Mesenchymal stem cell (in vitro differentiated cells and primary cell): Measurements from ENCODE around the gene PDE7B.

Experiments
- DNase-seq: peaks from one replicate; pipeline ENCODE4 v3.0.0-alpha.2; 2013
- H2AFZ ChIP-seq: one replicate; pipeline ENCODE4 v1.6.1; 2013; ENCODE audit warnings: low read depth, mild to moderate bottlenecking, control low read depth, inconsistent platforms, low read length, moderate library complexity
- H2AK5ac ChIP-seq: 2 replicates; pipeline ENCODE4 v1.6.1; 2013; ENCODE audit warnings: low read length, moderate library complexity, mild to moderate bottlenecking, inconsistent platforms; ENCODE audit not compliant: severe bottlenecking
- H2BK120ac ChIP-seq: one replicate; pipeline ENCODE4 v1.6.1; 2013; ENCODE audit warnings: low read depth, mild to moderate bottlenecking, inconsistent platforms, low read length, moderate library complexity
- H2BK12ac ChIP-seq, 2 experiments: one replicate each; pipeline ENCODE4 v1.6.1; 2013; ENCODE audit warnings: inconsistent platforms in 2 of 2, low read length in 2 of 2, mild to moderate bottlenecking in 2 of 2, moderate library complexity in 2 of 2, control low read depth in 1 of 2
- H2BK15ac ChIP-seq: one replicate; pipeline ENCODE4 v1.6.1; 2013; ENCODE audit warnings: mild to moderate bottlenecking, low read depth, inconsistent platforms; ENCODE audit not compliant: poor library complexity, severe bottlenecking
- H2BK5ac ChIP-seq: 2 replicates; pipeline ENCODE4 v1.6.1; 2013; ENCODE audit warnings: low read depth, mild to moderate bottlenecking, low read length, control low read depth, inconsistent platforms; ENCODE audit not compliant: poor library complexity, severe bottlenecking
- H3K14ac ChIP-seq, 2 experiments: one replicate each; pipeline ENCODE4 v1.6.1; 2013; ENCODE audit warnings: inconsistent platforms in 2 of 2, low read length in 2 of 2, control low read depth in 1 of 2, mild to moderate bottlenecking in 1 of 2, moderate library complexity in 1 of 2
- H3K18ac ChIP-seq, 2 experiments: one replicate each; pipeline ENCODE4 v1.6.1; 2013; ENCODE audit warnings: inconsistent platforms in 2 of 2, low read length in 2 of 2, control low read depth in 1 of 2, low read depth in 1 of 2, mild to moderate bottlenecking in 1 of 2
- H3K23ac ChIP-seq, 2 experiments: one replicate each; pipeline ENCODE4 v1.6.1; 2013; ENCODE audit warnings: inconsistent platforms in 2 of 2, low read length in 2 of 2, mild to moderate bottlenecking in 2 of 2, moderate library complexity in 2 of 2, control low read depth in 1 of 2
- H3K27ac ChIP-seq: 2 replicates; pipeline ENCODE4 v1.5.1; 2013; ENCODE audit warnings: mild to moderate bottlenecking, moderate library complexity, low read length, control low read depth, inconsistent platforms; ENCODE audit not compliant: poor library complexity, severe bottlenecking
- H3K27me3 ChIP-seq, 2 experiments: 2 replicates each; pipeline versions ENCODE4 v1.6.1 to v1.7.0; 2013; ENCODE audit warnings: low read length in 2 of 2, mild to moderate bottlenecking in 2 of 2, moderate library complexity in 2 of 2, control low read depth in 1 of 2, inconsistent platforms in 1 of 2; ENCODE audit not compliant: control insufficient read depth in 1 of 2, insufficient read depth in 1 of 2
- H3K36me3 ChIP-seq, 2 experiments: 2 replicates each; pipeline versions ENCODE4 v1.6.1 to v1.7.0; 2013; ENCODE audit warnings: low read length in 2 of 2, control low read depth in 1 of 2, inconsistent platforms in 1 of 2, low read depth in 1 of 2, mild to moderate bottlenecking in 1 of 2; ENCODE audit not compliant: insufficient read depth in 2 of 2, control insufficient read depth in 1 of 2
- H3K4ac ChIP-seq, 2 experiments: one replicate each; pipeline ENCODE4 v1.6.1; 2013; ENCODE audit warnings: inconsistent platforms in 2 of 2, low read length in 2 of 2, mild to moderate bottlenecking in 2 of 2, moderate library complexity in 2 of 2, control low read depth in 1 of 2, low read depth in 1 of 2
- H3K4me1 ChIP-seq: 2 replicates; pipeline ENCODE4 v1.6.1; 2013; ENCODE audit warnings: low read depth, low read length, control low read depth; ENCODE audit not compliant: control insufficient read depth, insufficient read depth
- H3K4me2 ChIP-seq: 2 replicates; pipeline ENCODE4 v1.6.1; 2013; ENCODE audit warnings: low read length, mild to moderate bottlenecking, inconsistent platforms; ENCODE audit not compliant: poor library complexity, severe bottlenecking
- H3K4me3 ChIP-seq, 2 experiments: 2 replicates each; pipeline versions ENCODE4 v1.5.1 to v1.7.0; 2013; ENCODE audit warnings: low read length in 2 of 2, mild to moderate bottlenecking in 2 of 2, control low read depth in 1 of 2, low read depth in 1 of 2; ENCODE audit not compliant: insufficient read depth in 1 of 2
- H3K79me1 ChIP-seq: replicated peaks from 2 replicates; pipeline ENCODE4 v1.6.1; 2013; ENCODE audit warnings: mild to moderate bottlenecking, control low read depth, low read length, inconsistent platforms; ENCODE audit not compliant: poor library complexity, severe bottlenecking
- H3K9ac ChIP-seq: 2 replicates; pipeline ENCODE4 v1.7.0; 2013; ENCODE audit warnings: mild to moderate bottlenecking, low read length, moderate library complexity
- H3K9me3 ChIP-seq: 2 replicates; pipeline ENCODE4 v1.7.0; 2013; ENCODE audit warnings: mild to moderate bottlenecking, low read length; ENCODE audit not compliant: control insufficient read depth
- H4K8ac ChIP-seq: one replicate; pipeline ENCODE4 v1.6.1; 2013; ENCODE audit warnings: inconsistent platforms, mild to moderate bottlenecking, low read length, moderate library complexity
- H4K91ac ChIP-seq: one replicate; pipeline ENCODE4 v1.6.1; 2013; ENCODE audit warnings: mild to moderate bottlenecking, low read length, inconsistent platforms
- WGBS: methylation state at CpG from one replicate; pipeline ENCODE4 v1.1.7; 2013; ENCODE audit warnings: mixed read lengths; 5-methylcytosine and 5-hydroxymethylcytosine counted together

Gene PDE7B

DNA sequence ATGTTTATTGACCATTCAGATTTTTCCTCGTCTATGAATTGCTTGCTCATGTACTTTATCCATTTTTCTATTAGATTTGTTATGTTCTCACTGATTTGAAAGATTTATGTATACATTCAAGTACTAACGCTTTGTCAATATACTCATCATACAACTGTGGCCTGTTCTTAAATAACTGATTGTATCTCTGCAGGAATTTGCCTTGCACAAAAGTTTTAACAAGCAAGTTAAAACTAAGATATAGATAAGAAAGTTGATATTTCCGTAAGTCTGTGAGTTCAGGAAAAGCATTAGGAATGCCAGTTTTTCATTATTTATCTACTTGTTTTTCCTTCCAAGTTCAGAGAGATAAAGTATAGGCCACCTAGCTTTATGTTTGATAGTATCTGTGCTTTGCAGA, 95.2 kb downstream of the PDE7B start:
- Histone ChIP-seq H2AK5ac (no peak overlapping the region), H3K27ac (no peak overlapping the region), H2AFZ (no peak overlapping the region), H3K27me3 (no peaks in the 10 kb centered on the region), H3K4ac (no peak overlapping the region), H3K79me1 (no peaks in the 10 kb centered on the region), H3K14ac (no peak overlapping the region), H3K4me2 (no peak overlapping the region), H3K9me3 (no peaks in the 10 kb centered on the region), H3K4me3 (no peak overlapping the region), H4K91ac (no peak overlapping the region), H3K9ac (no peak overlapping the region), H4K8ac (no peak overlapping the region), H2BK5ac (no peak overlapping the region), H3K23ac (no peak overlapping the region), H2BK120ac (no peak overlapping the region), H3K36me3 (no peaks in the 10 kb centered on the region), H2BK12ac (no peak overlapping the region), H3K4me1 (no peaks in the 10 kb centered on the region), H3K18ac (no peak overlapping the region), H2BK15ac (no peak overlapping the region)
- WGBS: 60% methylated on average over 1 of the region's 3 CpGs
- no peak for DNase-seq

DNA sequence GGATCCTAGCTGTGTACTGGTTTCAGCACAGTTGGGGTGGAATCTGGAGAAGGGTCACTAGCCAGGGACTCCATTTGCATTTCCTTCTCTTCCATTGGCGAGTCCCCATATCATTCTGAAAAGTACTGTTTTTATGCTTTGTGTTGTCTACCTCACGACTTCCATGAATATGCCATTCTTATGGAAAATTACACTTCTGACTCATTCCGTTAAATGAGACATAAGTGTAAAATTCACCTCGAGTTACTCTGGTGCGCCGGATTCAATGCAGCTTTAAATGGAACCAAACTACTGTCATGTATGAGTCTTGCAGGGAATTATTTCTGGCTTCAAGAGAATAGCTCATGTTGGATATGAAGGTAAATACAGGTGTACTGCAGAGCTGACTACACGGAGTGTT, 99.2 kb downstream of the PDE7B start:
- Histone ChIP-seq H3K36me3 (no peaks in the 10 kb centered on the region), H3K4me2 (no peak overlapping the region), H3K4me3 (no peak overlapping the region), H2BK15ac (no peak overlapping the region), H3K79me1 (no peaks in the 10 kb centered on the region), H2BK5ac (no peak overlapping the region), H2BK12ac (no peak overlapping the region), H3K27me3 (no peaks in the 10 kb centered on the region), H4K8ac (no peak overlapping the region), H3K18ac (no peak overlapping the region), H2AK5ac (no peak overlapping the region), H3K9me3 (no peaks in the 10 kb centered on the region), H3K4me1 (no peaks in the 10 kb centered on the region), H3K14ac (no peak overlapping the region), H4K91ac (no peak overlapping the region), H2BK120ac (no peak overlapping the region), H3K27ac (no peak overlapping the region), H3K4ac (no peak overlapping the region), H2AFZ (no peak overlapping the region), H3K23ac (no peak overlapping the region), H3K9ac (no peak overlapping the region)
- WGBS: 81% methylated on average over 6 of the region's 7 CpGs
- DNase-seq: no peak

DNA sequence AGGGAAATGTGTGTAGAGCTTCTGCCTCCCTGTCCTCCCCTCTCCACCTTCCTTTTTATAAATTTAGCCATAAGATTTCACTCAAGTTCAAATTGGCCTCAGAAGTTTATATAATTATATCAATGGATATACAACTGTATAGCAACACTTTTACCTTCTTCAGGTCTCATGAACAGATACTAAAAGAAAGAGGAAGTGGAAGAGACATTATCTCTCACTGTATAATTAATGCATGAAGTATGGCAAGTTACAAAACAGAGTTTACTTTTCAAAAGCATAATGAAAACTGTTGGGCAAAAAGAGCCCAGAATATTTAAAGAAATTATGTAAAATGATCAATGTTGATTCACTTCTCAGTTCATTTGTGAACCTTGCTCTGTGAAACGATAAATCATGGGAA, 99.7 kb downstream of the PDE7B start:
- Histone ChIP-seq H4K8ac (no peak overlapping the region), H3K23ac (no peak overlapping the region), H3K4me3 (no peak overlapping the region), H3K9me3 (no peaks in the 10 kb centered on the region), H3K14ac (no peak overlapping the region), H2AFZ (no peak overlapping the region), H3K27me3 (no peaks in the 10 kb centered on the region), H4K91ac (no peak overlapping the region), H3K4me1 (no peaks in the 10 kb centered on the region), H2AK5ac (no peak overlapping the region), H3K79me1 (no peaks in the 10 kb centered on the region), H3K18ac (no peak overlapping the region), H3K4ac (no peak overlapping the region), H2BK15ac (no peak overlapping the region), H3K36me3 (no peaks in the 10 kb centered on the region), H2BK120ac (no peak overlapping the region), H2BK12ac (no peak overlapping the region), H3K4me2 (no peak overlapping the region), H2BK5ac (no peak overlapping the region), H3K27ac (no peak overlapping the region), H3K9ac (no peak overlapping the region)
- WGBS: no CpG with 5 or more reads among the region's 1 CpG
- no peak for DNase-seq

DNA sequence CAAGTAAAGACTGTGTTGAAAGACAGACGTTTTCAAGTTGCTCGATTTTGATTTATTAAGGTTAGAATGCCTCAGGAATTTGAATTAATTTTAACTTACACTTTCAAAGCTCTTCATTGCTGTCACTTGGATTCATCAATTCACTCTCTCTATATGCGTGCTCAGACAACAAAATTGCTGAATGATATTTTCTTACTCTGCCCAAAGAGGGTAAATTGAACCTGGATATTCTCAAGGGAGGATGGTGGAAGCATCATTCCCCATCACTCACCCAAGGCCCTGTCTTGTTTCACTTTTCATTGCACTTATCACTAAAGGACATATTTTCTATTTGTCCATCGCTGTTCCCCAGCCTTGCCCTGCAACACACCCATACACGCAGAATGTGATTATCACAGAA, 102.3 kb downstream of the PDE7B start:
- Histone ChIP-seq H2BK5ac (no peak overlapping the region), H3K4me2 (no peak overlapping the region), H3K79me1 (no peaks in the 10 kb centered on the region), H3K18ac (no peak overlapping the region), H2BK15ac (no peak overlapping the region), H3K4ac (no peak overlapping the region), H3K9ac (no peak overlapping the region), H2AFZ (no peak overlapping the region), H3K36me3 (no peaks in the 10 kb centered on the region), H4K91ac (no peak overlapping the region), H4K8ac (no peak overlapping the region), H2BK12ac (no peak overlapping the region), H2BK120ac (no peak overlapping the region), H3K14ac (no peak overlapping the region), H2AK5ac (no peak overlapping the region), H3K27me3 (no peaks in the 10 kb centered on the region), H3K27ac (no peak overlapping the region), H3K9me3 (no peaks in the 10 kb centered on the region), H3K23ac (no peak overlapping the region), H3K4me1 (no peaks in the 10 kb centered on the region), H3K4me3 (no peak overlapping the region)
- 90% methylated on average over 5 of the region's 5 CpGs for WGBS
- no peak for DNase-seq
